WI38 (cell line): ENCODE data around the gene TNRC6B.
"Not testable (repeated sequence)": the region's sequence is repeated elsewhere in the genome, so short reads cannot be mapped to it uniquely, and the experiment has no call there.

Source experiments
- H3K4me3 ChIP-seq: 2 replicates; pipeline ENCODE4 v1.5.1; 2011; ENCODE audit warnings: low read depth, mild to moderate bottlenecking, control low read depth, low read length
- TF ChIP-seq, protein P1 (sequence below): IDR thresholded peaks from 2 replicates; pipeline ENCODE4 v1.5.1; 2012; ENCODE audit warnings: low read depth, mild to moderate bottlenecking, control low read depth, low read length

TNRC6B gene

DNA sequence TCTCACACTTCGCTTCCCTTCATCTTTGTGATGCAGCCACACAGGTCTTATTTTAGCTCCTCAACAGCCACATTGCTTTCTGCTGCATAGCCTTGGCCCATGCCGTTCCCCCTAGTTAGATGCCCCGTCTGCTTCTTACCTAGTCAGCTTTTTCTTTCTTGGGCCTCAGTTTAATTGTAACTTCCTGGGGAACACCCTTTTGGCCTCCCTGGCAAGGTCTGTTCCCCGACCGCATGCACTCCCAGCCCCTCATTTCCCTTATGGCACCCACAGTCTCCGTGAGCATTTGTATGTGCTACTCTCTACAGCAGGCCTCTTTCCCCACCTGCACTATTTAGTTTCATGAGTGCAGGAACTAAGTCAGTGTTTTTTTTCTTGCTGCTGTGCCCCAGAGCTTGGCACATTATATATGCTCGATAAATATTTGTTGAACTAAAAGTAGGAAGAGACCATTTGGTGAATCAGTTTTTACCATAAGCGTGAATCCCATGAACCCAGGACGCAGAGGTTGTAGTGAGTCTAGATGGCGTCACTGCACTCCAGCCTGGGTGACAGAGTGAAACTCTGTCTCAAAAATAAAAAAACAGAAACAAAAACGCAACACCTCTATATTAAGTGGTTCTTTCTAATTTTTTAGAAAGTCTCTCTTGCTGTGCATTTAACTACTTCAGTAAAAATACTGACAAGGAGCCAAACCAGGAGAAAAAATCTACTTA is 38.5 kb downstream of the TNRC6B start:
- no peak overlapping the region for H3K4me3 ChIP-seq
- TF ChIP-seq, protein P1, sequence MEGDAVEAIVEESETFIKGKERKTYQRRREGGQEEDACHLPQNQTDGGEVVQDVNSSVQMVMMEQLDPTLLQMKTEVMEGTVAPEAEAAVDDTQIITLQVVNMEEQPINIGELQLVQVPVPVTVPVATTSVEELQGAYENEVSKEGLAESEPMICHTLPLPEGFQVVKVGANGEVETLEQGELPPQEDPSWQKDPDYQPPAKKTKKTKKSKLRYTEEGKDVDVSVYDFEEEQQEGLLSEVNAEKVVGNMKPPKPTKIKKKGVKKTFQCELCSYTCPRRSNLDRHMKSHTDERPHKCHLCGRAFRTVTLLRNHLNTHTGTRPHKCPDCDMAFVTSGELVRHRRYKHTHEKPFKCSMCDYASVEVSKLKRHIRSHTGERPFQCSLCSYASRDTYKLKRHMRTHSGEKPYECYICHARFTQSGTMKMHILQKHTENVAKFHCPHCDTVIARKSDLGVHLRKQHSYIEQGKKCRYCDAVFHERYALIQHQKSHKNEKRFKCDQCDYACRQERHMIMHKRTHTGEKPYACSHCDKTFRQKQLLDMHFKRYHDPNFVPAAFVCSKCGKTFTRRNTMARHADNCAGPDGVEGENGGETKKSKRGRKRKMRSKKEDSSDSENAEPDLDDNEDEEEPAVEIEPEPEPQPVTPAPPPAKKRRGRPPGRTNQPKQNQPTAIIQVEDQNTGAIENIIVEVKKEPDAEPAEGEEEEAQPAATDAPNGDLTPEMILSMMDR, result no peak

DNA sequence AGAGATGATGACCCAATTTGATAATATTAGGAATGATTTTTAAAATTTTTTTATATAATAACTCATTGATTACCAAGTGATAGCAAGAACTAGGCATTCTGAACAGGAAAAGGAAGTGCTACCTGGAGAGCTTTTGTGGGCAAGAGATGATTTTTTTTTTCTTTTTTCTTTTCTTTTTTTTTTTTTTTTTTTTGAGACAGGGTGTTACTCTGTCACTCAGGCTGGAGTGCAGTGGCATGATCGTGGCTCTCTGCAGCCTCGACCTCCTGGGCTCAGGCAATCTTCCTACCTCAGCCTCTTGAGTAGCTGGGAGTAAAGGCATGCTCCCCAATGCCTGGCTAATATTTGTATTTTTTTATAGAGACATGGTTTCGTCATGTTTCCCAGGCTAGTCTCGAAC is 40.4 kb downstream of the TNRC6B start:
- TF ChIP-seq, protein P1, result no peak
- no peak overlapping the region for H3K4me3 ChIP-seq

DNA sequence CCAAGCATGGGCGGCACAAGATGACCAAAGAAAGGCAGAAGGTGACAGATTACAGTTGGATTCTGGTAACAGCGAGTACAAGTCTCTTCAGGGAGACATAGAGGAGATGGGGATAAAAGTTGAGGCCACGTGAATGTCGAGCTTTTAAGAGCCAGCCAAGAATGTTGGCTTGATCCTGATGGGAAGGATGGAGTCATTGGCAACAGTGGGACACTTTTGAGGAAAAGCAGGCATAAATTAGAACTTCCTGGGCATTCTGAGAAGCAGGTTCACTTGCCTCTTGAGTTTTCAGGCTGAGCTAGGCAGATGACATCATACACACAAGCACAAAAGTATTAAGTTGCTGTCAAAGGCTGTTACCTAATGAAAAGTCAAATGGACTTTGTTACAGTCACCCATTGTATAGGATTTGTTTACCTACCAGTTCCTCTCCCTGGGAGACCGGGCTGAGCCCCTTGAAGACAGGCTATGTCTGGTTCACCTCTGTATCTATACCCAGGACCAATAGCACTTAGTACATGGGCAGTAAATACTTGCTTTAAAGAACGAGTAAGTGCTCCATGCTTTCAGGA is 41.1 kb downstream of the TNRC6B start:
- no peak overlapping the region for H3K4me3 ChIP-seq

DNA sequence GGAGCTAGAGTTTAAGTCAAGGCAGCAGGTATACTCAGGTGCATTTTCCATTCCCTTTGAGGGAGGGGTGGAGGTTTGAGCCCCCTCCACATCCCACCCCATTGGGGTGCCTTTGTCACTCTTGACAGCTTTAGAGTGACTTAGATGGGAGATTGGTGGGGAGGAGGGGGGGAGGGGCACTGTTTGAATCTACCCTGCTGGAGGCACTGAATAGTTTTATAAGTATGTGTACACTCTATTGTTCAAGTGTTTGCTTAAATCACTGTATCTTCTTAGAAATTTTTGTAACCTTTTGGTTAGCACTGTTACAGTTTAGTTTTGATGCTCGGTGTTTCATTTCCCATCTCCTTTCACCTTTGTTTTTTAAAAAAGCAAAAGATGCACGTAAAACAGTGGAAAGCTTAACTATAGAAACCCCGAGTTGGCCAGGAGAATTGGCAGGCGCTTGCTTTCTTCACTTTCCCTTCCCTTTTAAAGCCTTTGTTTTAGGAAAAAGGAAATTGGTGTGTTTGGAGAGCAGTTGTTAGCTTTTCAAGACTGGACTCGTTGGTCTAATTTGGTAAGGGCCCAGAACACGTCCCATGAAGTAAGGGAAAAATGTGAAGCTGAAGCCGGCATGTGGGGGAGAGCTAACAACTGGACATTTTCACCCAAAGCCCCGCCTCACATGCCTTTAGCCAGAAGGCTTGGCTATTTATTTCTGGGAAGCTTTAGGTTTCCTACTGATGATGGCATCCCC is 42.8 kb downstream of the TNRC6B start:
- H3K4me3 ChIP-seq, result no peak overlapping the region
- TF ChIP-seq, protein P1, result no peak

More for the DNA sequence above, 41.1 kb downstream of the TNRC6B start:
- TF ChIP-seq, protein P1, result no peak

DNA sequence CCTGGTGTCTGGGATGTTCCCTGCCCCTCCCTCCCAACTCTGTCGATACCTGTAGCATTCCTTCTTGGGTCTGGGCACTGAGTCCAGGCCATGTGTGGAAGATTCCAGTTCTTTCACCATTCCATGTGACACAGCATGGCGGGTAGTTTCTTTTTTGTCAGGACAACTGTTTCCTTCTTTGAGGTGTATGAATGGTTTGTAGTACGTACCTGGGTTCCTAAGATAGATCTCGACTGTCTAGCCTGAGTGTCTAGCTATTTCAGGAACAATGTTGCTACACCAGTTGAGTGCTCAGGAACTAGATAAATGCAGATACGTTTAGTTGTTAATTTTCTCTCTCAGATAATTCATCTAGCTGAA is 43.3 kb downstream of the TNRC6B start:
- TF ChIP-seq, protein P1, result no peak
- no peak overlapping the region for H3K4me3 ChIP-seq

DNA sequence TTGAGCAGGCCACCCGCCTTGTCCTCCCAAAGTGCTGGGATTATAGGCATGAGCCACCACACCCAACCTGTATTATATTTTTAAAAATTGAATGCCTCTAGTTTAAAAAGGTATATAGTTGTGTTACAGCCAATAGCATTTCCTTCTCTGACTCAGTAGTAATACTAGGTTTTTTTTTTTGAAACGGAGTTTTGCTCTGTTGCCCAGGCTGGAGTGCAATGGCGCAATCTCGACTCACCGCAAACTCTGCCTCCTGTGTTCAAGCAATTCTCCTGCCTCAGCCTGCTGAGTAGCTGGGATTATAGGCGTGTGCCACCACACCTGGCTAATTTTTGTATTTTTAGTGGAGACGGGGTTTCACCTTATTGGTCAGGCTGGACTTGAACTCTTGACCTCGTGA is 45.3 kb downstream of the TNRC6B start:
- H3K4me3 ChIP-seq, result not testable (repeated sequence)

DNA sequence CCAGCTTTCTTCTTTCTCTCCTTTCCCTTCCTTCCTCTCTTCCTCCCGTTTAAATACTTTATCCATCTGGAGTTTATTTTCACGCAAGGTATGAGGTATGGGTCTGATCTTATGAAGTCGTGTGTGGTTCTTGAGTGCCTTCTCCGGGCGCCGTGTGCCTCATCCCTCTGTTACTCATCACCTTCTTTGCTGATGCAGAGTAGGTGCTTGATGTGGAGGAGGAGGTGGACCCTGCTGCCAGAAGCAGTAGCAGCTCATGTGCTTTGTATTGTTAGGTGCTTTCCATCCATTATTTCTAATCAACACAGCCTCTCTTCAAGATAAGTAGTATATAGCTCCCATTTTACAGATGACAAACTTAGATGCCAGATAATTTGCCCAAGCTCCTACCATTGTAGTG is 47.0 kb downstream of the TNRC6B start:
- no peak overlapping the region for H3K4me3 ChIP-seq
- TF ChIP-seq, protein P1, result no peak
